Measurements from ENCODE around the gene MKI67. TPM values are rescaled to one million over a fixed set of nuclear protein-coding genes. Genes with fewer than 3 reads are reported as not detected.

Gene MKI67
- total and polyA plus RNA-seq, 2 of the 13 experiments (the other 11 are each of a cell fraction or from before 2014, with no cell fraction given) = 6.7 to 22.9 TPM

- no peak for TF ChIP-seq POGK (CRISPR knock-in tag; conservative IDR thresholded peaks at IDR 0.05)
- TF ChIP-seq ZNF639 (CRISPR knock-in tag; conservative IDR thresholded peaks at IDR 0.05) = no peak
Observed at GRCh38 chr10:128070161-128070560, 56.1 kb downstream of the MKI67 start (continued).

- ATAC-seq = peak; percentile 86
- FAIRE-seq = peak; percentile 51
- Histone ChIP-seq H3K27ac (ENCODE audit: extremely low read length, insufficient read depth, low read length) (no peak overlapping the region), H4K20me1 (ENCODE audit: insufficient read depth, low read length) (no peaks in the 10 kb centered on the region), H3K4me1 (ENCODE audit: insufficient read depth, low read length) (no peaks in the 10 kb centered on the region), H3K4me3 (replicated peaks in 1 of 3; ENCODE audit: insufficient read depth in 1 of 3, low read depth in 2 of 3, low read length in 3 of 3) (no peak overlapping the region), H3K36me3 (replicated peaks in 1 of 2; ENCODE audit: control insufficient read depth in 1 of 2, insufficient read depth in 2 of 2, low read length in 2 of 2) (no peaks in the 10 kb centered on the region), H3K79me2 (ENCODE audit: insufficient read depth, low read length) (no peaks in the 10 kb centered on the region), H3K9ac (ENCODE audit: insufficient read depth, low read depth, low read length) (no peak overlapping the region), H3K4me2 (ENCODE audit: low read depth, low read length) (no peak overlapping the region), H2AFZ (ENCODE audit: low read length) (no peak overlapping the region), H3K27me3 (ENCODE audit: control insufficient read depth in 1 of 2, insufficient read depth in 2 of 2, low read length in 2 of 2) (peaks cover 8 to 53% of the 10 kb centered on the region in 2 experiments; a peak in 3 of 5 replicates), H3K9me3 (ENCODE audit: low read length) (no peaks in the 10 kb centered on the region)
- ChIA-PET POLR2A (no interaction called here), CTCF (ENCODE audit: low intra/inter-chr PET ratio, low total read pairs) (interaction anchor here (1.2 to 2.6 kb wide), 2 partner anchors 34 to 163 kb away, joined by 4 to 7 read pairs; partner anchors contain the start of gene PTPRE)
- peak; percentile 42 for DNase-seq (ENCODE audit: low spot score)
- 20% methylated on average over 22 of the region's 28 CpGs for WGBS (ENCODE audit: low lambda C conversion rate)
- intact Hi-C loops (cut with micrococcal nuclease; ENCODE audit: unreplicated experiment) (loop anchor here (1.0 to 5.0 kb wide), 3 partner anchors 34 to 352 kb away; no protein-coding TSS in a partner anchor), in situ Hi-C loops (cut with HindIII; ENCODE audit: extremely low pct_ligation_motif_present, low pct_unique_long_range_greater_than_20kb) (loop anchor here (5.0 to 10.0 kb wide), 2 partner anchors 162 to 355 kb away; partner anchors contain the start of gene PTPRE)
- BruUV-seq (replicated peaks) = no TSS peak
- TF ChIP-seq ZGPAT (CRISPR knock-in tag; IDR thresholded peaks at IDR 0.05) = no peak
- no peak for TF ChIP-seq MXD1 (CRISPR knock-in tag; IDR thresholded peaks at IDR 0.05)
- peak; percentile 83 for TF ChIP-seq STAG1 (CRISPR knock-in tag; IDR thresholded peaks at IDR 0.05)
- no peak for TF ChIP-seq TBL1XR1 (IDR thresholded peaks at IDR 0.05; ENCODE audit: borderline replicate concordance, low read length, partially characterized antibody)
- TF ChIP-seq AHDC1 (CRISPR knock-in tag; IDR thresholded peaks at IDR 0.05; ENCODE audit: borderline replicate concordance) = no peak
- TF ChIP-seq ZNF282 (IDR thresholded peaks at IDR 0.05; ENCODE audit: partially characterized antibody) = no peak
Observed at GRCh38 chr10:128069351-128070051, 56.7 kb downstream of the MKI67 start.
